B cell (primary cell): ENCODE data around the gene RNF166. TPM values are rescaled to one million over a fixed set of nuclear protein-coding genes. Genes with fewer than 3 reads are reported as not detected.

ENCODE experiments used
- ATAC-seq: fragments of 200-7000 bp; cut with Tn5 transposase; one replicate; pipeline ENCODE4 v1.10.0; 2021; ENCODE audit warnings: low read depth, mild to moderate bottlenecking, moderate number of reproducible peaks, moderate library complexity
- CTCF ChIA-PET: fragments of 350-600 bp; sonication (Branson Sonifier 250); formaldehyde crosslinking; loops from one replicate; lab custom pipeline; 2021; ENCODE audit warnings: antibody characterized with exemption, inconsistent platforms; lab: Charles Lee
- POLR2A ChIA-PET: fragments of 350-600 bp; sonication (Branson Sonifier 250); formaldehyde crosslinking; loops from one replicate; lab custom pipeline; 2021; ENCODE audit warnings: antibody characterized with exemption; lab: Charles Lee
- DNase-seq: peaks from one replicate; pipeline ENCODE4 v3.0.0; 2013
- H2AFZ ChIP-seq: 2 replicates; pipeline ENCODE4 v1.6.1; 2012; ENCODE audit warnings: mild to moderate bottlenecking, low read depth, low read length; ENCODE audit not compliant: insufficient read depth, poor library complexity, severe bottlenecking
- H3K27ac ChIP-seq, 2 donors: 1 replicate in 1 of 2; 2 replicates in 1 of 2; pipeline ENCODE4 v1.5.1; 2012 to 2013; ENCODE audit warnings: low read length in 2 of 2, mild to moderate bottlenecking in 2 of 2, moderate library complexity in 1 of 2
- H3K27me3 ChIP-seq, 4 experiments: fragments of 200-600 bp in 1 of 4; sonication (generic) in 1 of 4; replicated peaks in 1 of 4; 1 replicate in 2 of 4; 2 replicates in 2 of 4; pipeline versions ENCODE4 v1.6.1 to v1.7.0; 2013 to 2016; ENCODE audit warnings: low read length in 3 of 4, mild to moderate bottlenecking in 2 of 4, mixed read lengths in 1 of 4, moderate library complexity in 1 of 4; ENCODE audit not compliant: insufficient read depth in 4 of 4, control insufficient read depth in 3 of 4; ENCODE audit errors: control extremely low read depth in 1 of 4
- H3K36me3 ChIP-seq, 2 experiments: replicated peaks in 1 of 2; 1 replicate in 1 of 2; 2 replicates in 1 of 2; pipeline versions ENCODE4 v1.6.1 to v1.7.1; 2013; ENCODE audit warnings: low read length in 1 of 2; ENCODE audit not compliant: insufficient read depth in 2 of 2, control insufficient read depth in 1 of 2; ENCODE audit errors: control extremely low read depth in 1 of 2, extremely low read depth in 1 of 2
- H3K4me1 ChIP-seq, 2 donors: fragments of 200-600 bp in 1 of 2; sonication (generic) in 1 of 2; 1 replicate in 1 of 2; 2 replicates in 1 of 2; pipeline versions ENCODE4 v1.5.1 to v1.6.1; 2013 to 2017; ENCODE audit warnings: low read length in 2 of 2; ENCODE audit not compliant: control insufficient read depth in 2 of 2, insufficient read depth in 2 of 2
- H3K4me2 ChIP-seq: replicated peaks from 2 replicates; pipeline ENCODE3; 2012; ENCODE audit warnings: mild to moderate bottlenecking, low read depth, low read length; ENCODE audit not compliant: poor library complexity, severe bottlenecking
- H3K4me3 ChIP-seq, 5 experiments: fragments of 200-600 bp in 1 of 5; sonication (generic) in 1 of 5; 1 replicate in 3 of 5; 2 replicates in 2 of 5; pipeline versions ENCODE4 v1.5.1 to v1.7.0; 2011 to 2016; ENCODE audit warnings: low read length in 4 of 5, mild to moderate bottlenecking in 4 of 5, low read depth in 2 of 5, control low read depth in 1 of 5, moderate library complexity in 1 of 5; ENCODE audit not compliant: insufficient read depth in 1 of 5; ENCODE audit errors: control extremely low read depth in 1 of 5, extremely low read depth in 1 of 5
- H3K79me2 ChIP-seq: fragments of 200-600 bp; sonication (generic); one replicate; pipeline ENCODE4 v1.6.0; 2016; ENCODE audit warnings: low read length; ENCODE audit not compliant: control insufficient read depth, insufficient read depth
- H3K9ac ChIP-seq: fragments of 200-600 bp; sonication (generic); 2 replicates; pipeline ENCODE4 v1.6.1; 2017; ENCODE audit warnings: mild to moderate bottlenecking, low read length, moderate library complexity
- H3K9me3 ChIP-seq, 3 donors: one replicate each; pipeline versions ENCODE4 v1.6.1 to v1.7.1; 2013; ENCODE audit warnings: low read length in 2 of 3; ENCODE audit not compliant: control insufficient read depth in 2 of 3, insufficient read depth in 1 of 3; ENCODE audit errors: control extremely low read depth in 1 of 3
- H4K20me1 ChIP-seq: 2 replicates; pipeline ENCODE4 v1.6.0; 2012; ENCODE audit warnings: mild to moderate bottlenecking, low read length; ENCODE audit not compliant: insufficient read depth, control insufficient read depth, poor library complexity, severe bottlenecking
- H3K27ac Mint-ChIP-seq: one replicate; pipeline ENCODE4 v1.8.0; 2021; ENCODE audit warnings: mixed read lengths
- H3K27me3 Mint-ChIP-seq: one replicate; pipeline ENCODE4 v1.8.0; 2021; ENCODE audit warnings: mixed read lengths
- H3K4me1 Mint-ChIP-seq: one replicate; pipeline ENCODE4 v1.8.0; 2021; ENCODE audit warnings: mixed read lengths
- H3K4me3 Mint-ChIP-seq: one replicate; pipeline ENCODE4 v1.8.0; 2021; ENCODE audit warnings: mixed read lengths
- H3K9me3 Mint-ChIP-seq: one replicate; pipeline ENCODE4 v1.8.0; 2022; ENCODE audit warnings: mixed read lengths; ENCODE audit not compliant: insufficient read depth
- CTCF ChIP-seq: fragments of 200-600 bp; IDR thresholded peaks from one replicate; pipeline ENCODE4 v1.8.0; 2022; ENCODE audit warnings: antibody characterized with exemption, mild to moderate bottlenecking
- EZH2 ChIP-seq: IDR thresholded peaks from 2 replicates; pipeline ENCODE4 v1.6.1; 2012; ENCODE audit warnings: borderline replicate concordance, low read depth, mild to moderate bottlenecking, moderate library complexity, low read length; ENCODE audit not compliant: insufficient read depth, poor library complexity, severe bottlenecking
- WGBS: methylation state at CpG from one replicate; pipeline ENCODE4 v1.1.5; 2013; ENCODE audit warnings: missing lambda C conversion rate; ENCODE audit not compliant: insufficient coverage; 5-methylcytosine and 5-hydroxymethylcytosine counted together
- intact Hi-C: fragments of 100-400 bp; cut with micrococcal nuclease; formaldehyde crosslinking; loops from one replicate; pipeline ENCODE4 v1.10.0; 2022
- polyA plus RNA-seq: library from polyadenylated mRNA; depleted of rRNA; stranded (reverse); fragments of >200 nt; gene quantifications from 2 replicates; pipeline ENCODE4 v1.2.3, GENCODE V29; 2012
- total RNA-seq, 2 donors: library from RNA; stranded (reverse); fragments of 120-200 nt in 1 of 2; gene quantifications; 1 replicate in 1 of 2; 2 replicates in 1 of 2; pipeline versions ENCODE4 v1.2.3 to v1.2.4, GENCODE V29; 2013 to 2022

Gene RNF166
- total and polyA plus RNA-seq, 2 donors (not counting 1 experiment from before 2014, with no cell fraction given): 64.1 to 65.0 TPM

GRCh38 chr16:88735616-88736015, 29.4 kb upstream of the RNF166 start:
- Mint-ChIP-seq H3K27me3 (no peaks in the 10 kb centered on the region), H3K27ac (no peak overlapping the region), H3K4me3 (no peak overlapping the region), H3K9me3 (no peaks in the 10 kb centered on the region), H3K4me1 (peaks cover 6% of the 10 kb centered on the region)
- Histone ChIP-seq H3K27ac (no peak overlapping the region), H3K4me2 (no peak overlapping the region), H3K27me3 (no peaks in the 10 kb centered on the region), H2AFZ (no peak overlapping the region), H4K20me1 (peaks cover 36% of the 10 kb centered on the region), H3K4me3 (no peak overlapping the region), H3K36me3 (peaks cover 0 to 34% of the 10 kb centered on the region in 2 experiments), H3K4me1 (peaks cover 5 to 18% of the 10 kb centered on the region in 2 donors), H3K9ac (no peak overlapping the region), H3K79me2 (peaks cover 7% of the 10 kb centered on the region), H3K9me3 (no peaks in the 10 kb centered on the region)
- ATAC-seq (no peak), DNase-seq (no peak)
- TF ChIP-seq EZH2 (no peak), CTCF (no peak)
- intact Hi-C loops: loop anchor here (2.0 kb wide), 1 partner anchor 35 kb away; no protein-coding TSS in a partner anchor
- ChIA-PET CTCF (interaction anchor here (0.5 to 5.0 kb wide), 10 partner anchors 12 to 480 kb away, joined by 3 to 113 read pairs (median 24); partner anchors contain the start of genes GALNS, PIEZO1 and TRAPPC2L), POLR2A (no interaction called here)
- WGBS: 88% methylated on average over 10 of the region's 10 CpGs

GRCh38 chr16:88735121-88735520, 28.9 kb upstream of the RNF166 start:
- WGBS: 96% methylated on average over 15 of the region's 16 CpGs
- ChIA-PET CTCF (interaction anchor here (0.5 to 5.0 kb wide), 8 partner anchors 8 to 481 kb away, joined by 3 to 50 read pairs (median 17); partner anchors contain the start of genes GALNS and TRAPPC2L), POLR2A (no interaction called here)
- H3K27me3 Mint-ChIP-seq: no peaks in the 10 kb centered on the region
- ATAC-seq (no peak), DNase-seq (no peak)
- peaks cover 6% of the 10 kb centered on the region for H3K4me1 Mint-ChIP-seq
- H3K27ac Mint-ChIP-seq: no peak overlapping the region
- TF ChIP-seq CTCF (no peak), EZH2 (no peak)
- Histone ChIP-seq H3K27ac (no peak overlapping the region), H3K4me3 (no peak overlapping the region), H4K20me1 (peaks cover 31% of the 10 kb centered on the region), H3K79me2 (peaks cover 7% of the 10 kb centered on the region), H3K4me2 (no peak overlapping the region), H3K27me3 (no peaks in the 10 kb centered on the region), H3K9me3 (no peaks in the 10 kb centered on the region), H3K9ac (no peak overlapping the region), H2AFZ (no peak overlapping the region), H3K4me1 (peaks cover 5 to 18% of the 10 kb centered on the region in 2 donors), H3K36me3 (peaks cover 0 to 33% of the 10 kb centered on the region in 2 experiments)
- H3K9me3 Mint-ChIP-seq: no peaks in the 10 kb centered on the region
- intact Hi-C loops: no loop called here
- H3K4me3 Mint-ChIP-seq: no peak overlapping the region
